Trophoblast cell (in vitro differentiated cells and primary cell): ENCODE data around the gene TCFL5.

Experiments
- DNase-seq, 2 donors: peaks; one replicate each; pipeline ENCODE4 v3.0.0-alpha.2; 2016
- H2AFZ ChIP-seq: 2 replicates; pipeline ENCODE4 v1.6.1; 2013; ENCODE audit warnings: low read length, moderate library complexity, mild to moderate bottlenecking; ENCODE audit not compliant: insufficient read depth, poor library complexity
- H2AK5ac ChIP-seq: 2 replicates; pipeline ENCODE4 v1.6.1; 2013; ENCODE audit warnings: mild to moderate bottlenecking, low read length
- H2BK120ac ChIP-seq: 2 replicates; pipeline ENCODE4 v1.6.1; 2013; ENCODE audit warnings: low read length, mild to moderate bottlenecking, moderate library complexity; ENCODE audit not compliant: insufficient read depth, poor library complexity
- H2BK12ac ChIP-seq: 2 replicates; pipeline ENCODE4 v1.6.1; 2013; ENCODE audit warnings: mild to moderate bottlenecking, low read length, moderate library complexity
- H2BK5ac ChIP-seq: 2 replicates; pipeline ENCODE4 v1.6.1; 2013; ENCODE audit warnings: low read length, low read depth, moderate library complexity, mild to moderate bottlenecking; ENCODE audit not compliant: poor library complexity
- H3K14ac ChIP-seq: 2 replicates; pipeline ENCODE4 v1.6.1; 2013; ENCODE audit warnings: mild to moderate bottlenecking, low read length
- H3K18ac ChIP-seq: 2 replicates; pipeline ENCODE4 v1.6.1; 2013; ENCODE audit warnings: mild to moderate bottlenecking, low read length
- H3K23ac ChIP-seq: 2 replicates; pipeline ENCODE4 v1.6.1; 2013; ENCODE audit warnings: low read length
- H3K27ac ChIP-seq: 2 replicates; pipeline ENCODE4 v1.5.1; 2013; ENCODE audit warnings: low read depth, mild to moderate bottlenecking, inconsistent platforms, low read length, moderate library complexity
- H3K27me3 ChIP-seq: 2 replicates; pipeline ENCODE4 v1.6.1; 2013; ENCODE audit warnings: inconsistent platforms, mild to moderate bottlenecking, low read length, moderate library complexity; ENCODE audit not compliant: insufficient read depth
- H3K36me3 ChIP-seq, 2 experiments: 1 replicate in 1 of 2; 2 replicates in 1 of 2; pipeline ENCODE4 v1.6.1; 2013; ENCODE audit warnings: low read length in 2 of 2, mild to moderate bottlenecking in 2 of 2, moderate library complexity in 1 of 2; ENCODE audit not compliant: insufficient read depth in 2 of 2, control insufficient read depth in 1 of 2
- H3K4ac ChIP-seq: 2 replicates; pipeline ENCODE4 v1.6.1; 2013; ENCODE audit warnings: low read depth, mild to moderate bottlenecking, low read length, moderate library complexity
- H3K4me1 ChIP-seq, 2 experiments: 1 replicate in 1 of 2; 2 replicates in 1 of 2; pipeline ENCODE4 v1.6.1; 2013; ENCODE audit warnings: low read length in 2 of 2, mild to moderate bottlenecking in 2 of 2, moderate library complexity in 1 of 2; ENCODE audit not compliant: insufficient read depth in 2 of 2, control insufficient read depth in 1 of 2
- H3K4me2 ChIP-seq: 2 replicates; pipeline ENCODE4 v1.6.1; 2013; ENCODE audit warnings: inconsistent platforms, mild to moderate bottlenecking, low read length, moderate library complexity
- H3K4me3 ChIP-seq: 2 replicates; pipeline ENCODE4 v1.5.1; 2013; ENCODE audit warnings: mild to moderate bottlenecking, low read depth, low read length, inconsistent platforms
- H3K79me1 ChIP-seq: one replicate; pipeline ENCODE4 v1.6.1; 2013; ENCODE audit warnings: low read length
- H3K79me2 ChIP-seq: 2 replicates; pipeline ENCODE4 v1.6.1; 2013; ENCODE audit warnings: low read length, mild to moderate bottlenecking; ENCODE audit not compliant: control insufficient read depth, insufficient read depth, poor library complexity
- H3K9ac ChIP-seq: 2 replicates; pipeline ENCODE4 v1.6.1; 2013; ENCODE audit warnings: mild to moderate bottlenecking, low read length
- H3K9me3 ChIP-seq: 2 replicates; pipeline ENCODE4 v1.6.1; 2013; ENCODE audit warnings: low read depth, mild to moderate bottlenecking, control low read depth, inconsistent platforms, low read length; ENCODE audit not compliant: insufficient read depth
- H4K12ac ChIP-seq: 2 replicates; pipeline ENCODE4 v1.6.1; 2013; ENCODE audit warnings: low read depth, mild to moderate bottlenecking, low read length, moderate library complexity
- H4K8ac ChIP-seq: 2 replicates; pipeline ENCODE4 v1.6.1; 2013; ENCODE audit warnings: low read depth, mild to moderate bottlenecking, low read length, moderate library complexity
- H4K91ac ChIP-seq: one replicate; pipeline ENCODE4 v1.6.1; 2013; ENCODE audit warnings: low read depth, mild to moderate bottlenecking, low read length, moderate library complexity
- WGBS: extraction: QIAGEN DNeasy Blood & Tissue Kit; methylation state at CpG from one replicate; pipeline ENCODE4 v1.1.7; 2013; ENCODE audit warnings: missing lambda C conversion rate; ENCODE audit not compliant: insufficient read length, insufficient coverage; ENCODE audit errors: extremely low coverage; 5-methylcytosine and 5-hydroxymethylcytosine counted together

Gene TCFL5

DNA sequence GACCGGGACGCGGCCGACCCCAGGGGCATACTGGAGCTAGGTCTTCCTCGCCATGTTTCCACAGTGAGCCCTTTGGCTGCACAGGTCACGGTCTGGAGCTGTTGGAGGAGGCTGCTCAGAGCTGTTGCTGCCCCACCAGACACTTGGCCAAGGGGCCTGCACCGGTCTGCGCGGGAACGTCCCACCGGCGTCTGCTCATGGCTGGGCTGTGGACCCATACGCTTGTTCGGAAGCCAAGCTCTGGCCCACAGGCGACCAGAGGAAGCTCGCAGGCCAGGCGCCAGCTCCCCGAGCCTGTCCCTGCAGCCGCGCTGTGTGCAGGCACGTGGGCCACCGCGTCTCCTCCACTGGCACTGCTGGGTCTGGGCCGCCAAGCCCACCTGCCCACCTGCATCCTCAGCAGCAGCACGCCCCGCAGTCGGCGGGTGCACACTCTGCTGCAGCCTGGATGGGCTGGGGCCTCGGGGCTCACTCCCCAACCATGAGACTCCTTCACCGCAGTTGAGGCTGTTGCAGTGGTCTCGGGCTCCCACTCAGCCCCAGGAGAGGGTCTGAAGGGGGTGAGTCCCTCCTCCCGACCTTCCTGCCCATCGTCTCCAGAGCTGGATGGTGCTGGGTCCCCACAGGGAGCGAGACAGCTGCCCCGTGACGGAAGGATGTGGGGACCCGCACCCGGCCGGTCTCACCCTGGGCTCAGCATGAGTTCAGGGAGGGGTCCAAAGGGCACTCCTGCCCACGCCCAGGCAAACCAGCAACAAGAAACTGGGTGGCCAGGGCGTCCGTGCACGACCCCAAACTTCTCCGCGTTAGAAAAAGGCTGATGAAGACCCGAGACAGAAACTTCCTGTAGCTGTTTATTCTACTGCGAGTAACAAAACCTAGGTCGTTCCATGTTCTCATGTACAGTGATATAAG is 15.5 kb upstream of the TCFL5 start:
- WGBS = no CpG with 5 or more reads among the region's 48 CpGs
- Histone ChIP-seq H4K8ac (no peak overlapping the region), H3K9ac (no peak overlapping the region)

DNA sequence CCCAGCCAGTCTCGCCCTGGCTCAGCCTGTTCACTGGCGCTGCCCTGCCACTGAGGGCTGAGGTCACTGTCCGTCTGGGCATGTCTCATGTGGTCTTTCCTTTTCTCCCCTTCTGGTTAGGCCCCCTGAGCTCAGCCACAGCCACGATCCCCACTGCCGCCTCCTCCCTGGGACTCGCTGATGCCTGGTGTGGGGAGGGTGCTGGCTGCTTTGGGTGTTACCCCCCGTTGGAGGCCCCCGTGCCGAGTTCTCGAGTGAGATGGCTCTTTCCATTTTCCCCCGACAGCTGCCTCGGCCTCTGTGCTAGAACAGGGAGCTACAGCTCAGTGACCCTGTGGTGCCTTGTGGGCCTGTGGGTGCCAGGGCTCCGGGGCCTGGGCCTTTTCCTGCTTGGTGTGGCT is 14.9 kb upstream of the TCFL5 start:
- H4K12ac ChIP-seq = no peak overlapping the region
- H3K4me1 ChIP-seq = peaks cover 4 to 7% of the 10 kb centered on the region in 2 experiments
- no peak overlapping the region for H3K14ac ChIP-seq
- H3K79me2 ChIP-seq = no peaks in the 10 kb centered on the region
- H3K18ac ChIP-seq = no peak overlapping the region
- no peak overlapping the region for H4K91ac ChIP-seq
- no peak overlapping the region for H3K27ac ChIP-seq
- H2BK120ac ChIP-seq = no peak overlapping the region
- no peaks in the 10 kb centered on the region for H3K27me3 ChIP-seq
- H3K4me3 ChIP-seq = no peak overlapping the region
- no peak overlapping the region for H2BK5ac ChIP-seq
- peaks cover 29 to 30% of the 10 kb centered on the region in 2 experiments for H3K36me3 ChIP-seq
- H4K8ac ChIP-seq = no peak overlapping the region
- H3K9ac ChIP-seq = no peak overlapping the region
- no peak overlapping the region for H2AK5ac ChIP-seq
- no peaks in the 10 kb centered on the region for H3K79me1 ChIP-seq
- H3K4me2 ChIP-seq = no peak overlapping the region
- H3K4ac ChIP-seq = no peak overlapping the region
- WGBS = no CpG with 5 or more reads among the region's 13 CpGs
- DNase-seq = no peak
- H2BK12ac ChIP-seq = no peak overlapping the region
- H3K9me3 ChIP-seq = peaks cover 2% of the 10 kb centered on the region
- no peak overlapping the region for H2AFZ ChIP-seq
- H3K23ac ChIP-seq = no peak overlapping the region

More for the DNA sequence above, 15.5 kb upstream of the TCFL5 start:
- Histone ChIP-seq H2BK12ac (no peak overlapping the region), H3K27ac (no peak overlapping the region), H4K91ac (no peak overlapping the region), H3K18ac (no peak overlapping the region), H3K4me2 (no peak overlapping the region), H3K4me3 (no peak overlapping the region), H4K12ac (peak overlapping the region; percentile 6), H3K79me2 (no peaks in the 10 kb centered on the region), H3K36me3 (peaks cover 35 to 36% of the 10 kb centered on the region in 2 experiments), H3K4me1 (peaks cover 4 to 7% of the 10 kb centered on the region in 2 experiments), H3K9me3 (peaks cover 2% of the 10 kb centered on the region), H2AK5ac (no peak overlapping the region), H3K4ac (no peak overlapping the region), H3K23ac (no peak overlapping the region), H2BK5ac (no peak overlapping the region), H3K79me1 (no peaks in the 10 kb centered on the region), H2BK120ac (no peak overlapping the region), H3K14ac (no peak overlapping the region), H2AFZ (no peak overlapping the region), H3K27me3 (no peaks in the 10 kb centered on the region)
- no peak for DNase-seq

GRCh38 chr20:62875419-62876361 is 14.1 kb upstream of the TCFL5 start:
- Histone ChIP-seq H2BK120ac (no peak overlapping the region), H3K4me3 (no peak overlapping the region), H3K4ac (no peak overlapping the region), H2AK5ac (no peak overlapping the region), H3K9me3 (no peaks in the 10 kb centered on the region), H3K79me1 (no peaks in the 10 kb centered on the region), H2BK5ac (no peak overlapping the region), H2BK12ac (no peak overlapping the region), H3K27ac (no peak overlapping the region), H4K12ac (no peak overlapping the region), H3K18ac (no peak overlapping the region), H2AFZ (no peak overlapping the region), H3K4me2 (no peak overlapping the region), H3K14ac (no peak overlapping the region), H3K4me1 (peaks cover 4 to 7% of the 10 kb centered on the region in 2 experiments), H3K9ac (no peak overlapping the region), H3K36me3 (peaks cover 21% of the 10 kb centered on the region in 2 experiments), H3K23ac (no peak overlapping the region), H3K27me3 (no peaks in the 10 kb centered on the region), H4K8ac (no peak overlapping the region), H4K91ac (no peak overlapping the region), H3K79me2 (no peaks in the 10 kb centered on the region)
- DNase-seq = peak; percentile 91 to 96
- WGBS = no CpG with 5 or more reads among the region's 34 CpGs

DNA sequence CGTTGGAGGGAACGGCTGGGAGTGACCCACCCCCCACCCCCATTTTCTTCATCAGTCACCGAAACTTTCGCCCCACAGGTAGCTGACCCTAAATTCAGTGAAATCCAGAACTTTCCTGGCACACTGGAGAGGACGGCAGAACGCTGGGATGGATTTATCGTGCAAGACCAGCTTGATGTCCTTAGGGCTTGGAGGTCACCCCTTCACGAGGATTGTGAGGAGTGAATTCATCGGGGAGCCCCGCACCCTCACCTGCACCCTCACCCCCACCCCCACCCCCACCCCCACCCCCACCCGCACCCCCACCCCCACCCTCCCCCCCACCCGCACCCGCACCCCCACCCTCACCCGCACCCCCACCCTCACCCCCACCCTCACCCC is 13.3 kb upstream of the TCFL5 start:
- no peak overlapping the region for H4K12ac ChIP-seq
- no peaks in the 10 kb centered on the region for H3K79me1 ChIP-seq
- no peak overlapping the region for H3K4me2 ChIP-seq
- no peak overlapping the region for H4K91ac ChIP-seq
- no peaks in the 10 kb centered on the region for H3K27me3 ChIP-seq
- no peak overlapping the region for H3K27ac ChIP-seq
- H3K36me3 ChIP-seq = peaks cover 13 to 14% of the 10 kb centered on the region in 2 experiments
- H3K79me2 ChIP-seq = no peaks in the 10 kb centered on the region
- no peak overlapping the region for H3K14ac ChIP-seq
- no peak overlapping the region for H3K23ac ChIP-seq
- peak overlapping the region; percentile 50 for H4K8ac ChIP-seq
- no peak overlapping the region for H2BK120ac ChIP-seq
- no peak overlapping the region for H3K18ac ChIP-seq
- no peak overlapping the region for H2BK5ac ChIP-seq
- H3K4ac ChIP-seq = no peak overlapping the region
- no peak overlapping the region for H3K9ac ChIP-seq
- H3K4me3 ChIP-seq = no peak overlapping the region
- no CpG with 5 or more reads among the region's 14 CpGs for WGBS
- H3K4me1 ChIP-seq = peaks cover 4 to 7% of the 10 kb centered on the region in 2 experiments
- H2AFZ ChIP-seq = no peak overlapping the region
- DNase-seq = no peak
- H2AK5ac ChIP-seq = no peak overlapping the region
- H2BK12ac ChIP-seq = peak overlapping the region; percentile 13
- H3K9me3 ChIP-seq = no peaks in the 10 kb centered on the region
